ENCODE results near the gene ARRDC5.
"Not testable (repeated sequence)": the region's sequence is repeated elsewhere in the genome, so short reads cannot be mapped to it uniquely, and the experiment has no call there.

ARRDC5 gene

GRCh38 chr19:4867534-4868285 lies 35.0 kb downstream of the ARRDC5 start, which contains the start of gene PLIN3:
Gene PLIN3, minus strand, starts transcription at chr19:4867667. Its CDS starts 6,273 bp downstream, at chr19:4861394.
- DNase-seq: peak; percentile 52

- no peak for DNase-seq
Measured at GRCh38 chr19:4866595-4867424, 35.9 kb downstream of the ARRDC5 start.

GRCh38 chr19:4861147-4861546 lies 41.5 kb downstream of the ARRDC5 start:
- no peak for DNase-seq

- no peak for DNase-seq
Measured at GRCh38 chr19:4859697-4860096, 43.0 kb downstream of the ARRDC5 start.

GRCh38 chr19:4856468-4856867 lies 46.2 kb downstream of the ARRDC5 start:
- DNase-seq: not testable (repeated sequence)

- peak; percentile 81 for DNase-seq
Measured at GRCh38 chr19:4853506-4853905, 49.2 kb downstream of the ARRDC5 start.

- DNase-seq: no peak
Measured at GRCh38 chr19:4852484-4852883, 50.2 kb downstream of the ARRDC5 start.

- DNase-seq: peak; percentile 39
Measured at GRCh38 chr19:4851551-4852290, 51.0 kb downstream of the ARRDC5 start.

- no peak for DNase-seq
Measured at GRCh38 chr19:4849019-4849418, 53.7 kb downstream of the ARRDC5 start.

GRCh38 chr19:4847190-4847973 lies 55.3 kb downstream of the ARRDC5 start:
- no peak for DNase-seq

- not testable (repeated sequence) for DNase-seq
Measured at GRCh38 chr19:4845975-4846374, 56.7 kb downstream of the ARRDC5 start.

- no peak for DNase-seq
Measured at GRCh38 chr19:4844348-4845179, 58.1 kb downstream of the ARRDC5 start.

- DNase-seq: no peak
Measured at GRCh38 chr19:4843647-4843965, 59.1 kb downstream of the ARRDC5 start.
